Fibroblast of pulmonary artery (primary cell): ENCODE results near the gene RABGAP1L.

ENCODE experiments used
- DNase-seq: peaks from one replicate; pipeline ENCODE4 v3.0.0-alpha.2; 2010; ENCODE audit warnings: low read depth
- H3K4me3 ChIP-seq: replicated peaks from 2 replicates; pipeline ENCODE4 v1.5.1; 2011; ENCODE audit warnings: low read depth, mild to moderate bottlenecking, control low read depth, low read length, moderate library complexity
- CTCF ChIP-seq: IDR thresholded peaks from 2 replicates; pipeline ENCODE4 v1.5.1; 2011; ENCODE audit warnings: mild to moderate bottlenecking, control low read depth, low read length, inconsistent platforms; ENCODE audit errors: missing control alignments

Gene RABGAP1L

GRCh38 chr1:174265282-174265681 lies 106.0 kb downstream of the RABGAP1L start:
- no peak for TF ChIP-seq CTCF
- H3K4me3 ChIP-seq, result no peak overlapping the region
- no peak for DNase-seq

DNA sequence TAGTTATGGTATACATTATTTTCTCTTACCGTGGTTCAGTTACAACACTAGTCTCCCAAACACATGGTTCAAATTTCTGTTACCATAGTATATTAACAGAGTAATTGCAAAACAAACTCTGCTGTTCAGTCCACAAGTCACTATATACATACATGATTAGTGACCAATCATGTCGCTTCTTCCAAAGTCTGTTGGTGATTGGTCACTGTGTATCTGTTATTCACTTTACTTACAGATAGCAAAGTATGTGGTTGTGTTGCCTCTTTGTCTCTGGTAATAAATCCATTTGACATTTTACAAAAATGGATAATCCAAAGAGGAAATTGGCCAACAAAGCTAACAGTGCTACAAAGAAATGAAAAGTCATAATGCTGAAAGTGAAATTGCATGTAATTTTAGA lies 107.2 kb downstream of the RABGAP1L start:
- no peak for TF ChIP-seq CTCF

DNA sequence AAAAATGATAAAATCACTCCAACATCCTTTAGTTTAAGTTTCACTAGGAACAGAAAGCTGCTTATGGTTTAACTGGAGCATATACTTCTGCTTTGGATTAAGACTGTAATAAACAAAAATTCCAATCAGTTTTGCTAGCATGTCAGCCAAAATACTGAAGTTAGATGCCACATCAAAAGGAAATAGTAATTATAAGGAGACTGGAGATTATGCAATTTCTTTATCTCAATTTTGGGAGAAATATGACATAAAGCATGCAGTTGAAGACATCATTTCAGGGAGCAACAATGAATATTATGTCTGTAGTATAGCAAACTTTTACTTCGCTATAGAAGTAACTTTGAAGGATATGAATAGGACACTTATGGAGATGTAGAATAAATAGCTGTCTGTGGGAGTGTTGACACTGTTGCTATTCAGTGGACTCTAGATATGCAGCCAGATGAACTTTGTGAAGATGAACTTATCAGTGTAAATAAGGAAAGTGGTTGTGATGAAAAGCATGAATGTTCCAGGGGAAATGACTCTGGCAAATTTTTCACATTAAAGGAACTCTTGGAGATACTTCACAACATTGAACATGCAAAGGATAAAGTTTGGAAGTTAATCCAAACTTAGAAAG lies 107.8 kb downstream of the RABGAP1L start:
- no peak for DNase-seq
- TF ChIP-seq CTCF, result no peak
- no peak overlapping the region for H3K4me3 ChIP-seq

More for the DNA sequence above, 107.2 kb downstream of the RABGAP1L start:
- H3K4me3 ChIP-seq, result no peak overlapping the region
- no peak for DNase-seq

DNA sequence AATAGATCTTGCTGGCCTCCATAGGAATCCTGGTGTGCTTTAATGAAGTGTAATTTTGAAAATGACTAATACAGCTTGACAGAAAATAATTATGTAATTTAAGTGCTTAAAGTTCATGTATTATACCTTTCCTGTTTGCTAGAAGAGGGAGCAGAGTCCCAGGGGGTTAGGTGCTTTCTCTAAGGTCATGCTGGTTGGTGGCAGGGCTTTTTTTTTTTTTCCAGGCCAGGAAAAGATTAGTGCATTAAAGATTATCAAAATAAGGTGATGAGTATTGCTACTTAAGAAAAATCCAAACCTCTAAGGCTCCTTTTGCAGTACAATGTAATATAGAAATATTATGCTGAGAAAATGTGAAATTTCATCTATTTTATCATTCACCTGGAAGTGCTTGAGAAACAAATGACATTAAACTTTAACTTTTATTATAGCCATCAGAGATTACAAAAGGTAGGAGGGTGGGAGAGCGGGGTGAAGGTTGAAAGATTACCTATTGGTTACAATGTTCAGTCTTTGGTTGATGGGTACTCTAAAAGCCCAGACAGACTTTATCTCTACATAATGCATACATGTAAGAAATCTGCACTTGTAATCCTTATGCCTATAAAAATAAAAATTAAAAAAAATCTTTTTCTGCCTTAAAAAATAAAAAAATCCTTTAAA lies 110.8 kb downstream of the RABGAP1L start:
- no peak for TF ChIP-seq CTCF
- DNase-seq, result no peak
- H3K4me3 ChIP-seq, result no peak overlapping the region

DNA sequence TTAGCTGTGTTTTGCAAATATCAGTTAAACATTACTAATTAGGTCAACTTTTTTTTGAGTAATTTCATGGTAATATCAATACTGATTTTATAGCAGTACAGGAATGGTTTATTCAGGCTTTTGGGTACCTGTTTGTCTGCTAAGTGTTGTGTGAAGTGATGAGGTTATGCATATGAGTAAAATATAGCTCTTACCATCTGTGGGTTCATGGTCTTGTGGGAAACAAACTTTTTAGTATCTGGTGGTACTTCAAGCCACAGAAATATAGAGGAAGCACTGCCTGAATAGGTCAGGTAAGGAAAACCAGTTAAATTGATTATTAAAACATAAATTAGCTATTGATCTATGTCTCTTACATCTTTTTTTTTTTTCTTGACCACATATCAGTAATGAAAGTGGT lies 113.9 kb downstream of the RABGAP1L start:
- no peak for DNase-seq
- no peak overlapping the region for H3K4me3 ChIP-seq
- TF ChIP-seq CTCF, result no peak

DNA sequence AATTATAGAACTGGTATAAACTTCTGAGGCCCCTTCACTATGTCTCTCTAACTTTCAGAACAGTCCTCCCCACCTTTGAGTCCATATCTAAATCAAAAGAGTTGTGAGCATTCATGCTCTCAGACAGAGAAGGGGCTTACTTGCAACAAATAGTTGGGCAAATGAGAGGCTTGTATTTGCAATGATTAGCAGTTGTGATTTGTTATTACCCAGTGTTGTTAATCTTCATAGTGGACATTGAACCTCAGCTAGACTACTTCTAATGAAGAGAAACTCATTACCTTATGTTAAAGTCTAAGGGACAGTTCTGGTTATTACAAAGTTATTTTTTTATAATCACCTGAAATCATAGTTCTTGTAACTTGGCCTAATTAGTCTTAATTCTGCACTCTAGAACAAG lies 114.5 kb downstream of the RABGAP1L start:
- no peak for TF ChIP-seq CTCF
- no peak for DNase-seq
- H3K4me3 ChIP-seq, result no peak overlapping the region

GRCh38 chr1:174274452-174274851 lies 115.1 kb downstream of the RABGAP1L start:
- no peak overlapping the region for H3K4me3 ChIP-seq
- no peak for DNase-seq
- no peak for TF ChIP-seq CTCF
